ENCODE data around the gene MEIS3.
"Not testable (repeated sequence)": the region's sequence is repeated elsewhere in the genome, so short reads cannot be mapped to it uniquely, and the experiment has no call there.

MEIS3 gene

DNA sequence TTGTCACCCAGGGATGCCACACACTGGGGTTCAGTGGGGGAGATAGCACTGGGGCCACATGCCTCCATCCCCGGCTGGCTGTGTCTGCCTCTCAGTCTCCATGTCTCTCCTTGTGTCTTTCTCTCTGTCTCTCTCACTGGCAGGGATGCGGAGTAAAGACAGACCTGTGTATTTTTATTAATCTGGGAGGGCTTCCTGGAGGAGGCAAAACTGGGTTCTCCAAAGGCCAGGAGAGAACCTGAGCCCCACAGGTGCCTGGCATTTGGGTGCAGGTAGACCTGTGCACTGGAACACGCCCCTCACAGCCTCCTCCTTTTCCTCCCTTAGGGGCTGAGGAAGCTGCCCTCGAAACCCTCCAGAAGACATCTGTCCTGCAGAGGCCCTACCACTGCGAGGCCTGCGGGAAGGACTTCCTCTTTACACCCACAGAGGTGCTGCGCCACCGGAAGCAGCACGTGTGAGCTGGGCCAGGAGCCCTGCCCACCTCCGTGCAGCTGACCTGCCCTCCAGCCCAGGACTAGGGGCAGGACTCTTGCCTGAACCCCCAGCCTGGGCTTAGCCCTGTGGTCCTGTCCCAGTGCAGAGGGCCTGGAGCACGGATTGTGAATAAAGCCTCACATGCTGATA is 37.6 kb downstream of the MEIS3 start:
- DNase-seq: no peak

DNA sequence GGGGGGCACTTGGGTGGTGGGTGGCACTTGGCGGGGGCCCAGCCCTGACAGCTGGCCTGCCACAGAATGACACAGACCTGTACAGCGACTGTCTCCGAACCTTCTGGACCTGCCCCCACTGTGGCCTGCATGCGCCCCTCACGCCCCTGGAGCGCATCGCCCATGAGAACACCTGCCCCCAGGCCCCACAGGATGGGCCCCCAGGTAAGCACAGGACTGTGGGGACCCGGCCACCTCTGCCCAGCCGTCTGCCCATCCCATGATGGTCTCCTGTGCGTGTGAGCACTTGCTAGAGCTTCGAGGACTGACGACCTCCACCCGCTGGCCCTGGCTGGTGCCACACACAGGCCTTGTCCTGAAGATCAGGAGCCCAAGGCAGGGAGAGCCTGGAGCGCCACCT is 38.2 kb downstream of the MEIS3 start:
- no peak for DNase-seq

DNA sequence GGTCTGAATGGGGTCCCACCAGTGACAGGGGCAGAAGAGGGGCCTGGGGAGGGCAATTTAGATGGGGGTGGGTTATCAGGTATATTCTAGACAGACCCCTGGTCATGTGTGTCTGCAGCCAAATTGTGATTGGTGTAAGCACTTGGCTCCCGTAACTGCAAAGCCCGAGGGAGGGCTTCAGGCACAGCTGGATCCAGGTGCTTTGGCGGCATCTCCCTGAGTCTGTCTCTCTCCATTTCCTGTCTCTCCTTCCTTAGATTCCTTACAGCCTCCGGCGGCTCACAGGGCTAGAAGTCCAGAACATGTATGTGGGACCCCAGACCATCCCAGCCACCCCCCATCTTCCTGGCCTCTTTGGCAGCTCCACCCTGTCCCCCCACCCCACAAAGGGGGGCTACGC is 38.8 kb downstream of the MEIS3 start:
- no peak for DNase-seq

DNA sequence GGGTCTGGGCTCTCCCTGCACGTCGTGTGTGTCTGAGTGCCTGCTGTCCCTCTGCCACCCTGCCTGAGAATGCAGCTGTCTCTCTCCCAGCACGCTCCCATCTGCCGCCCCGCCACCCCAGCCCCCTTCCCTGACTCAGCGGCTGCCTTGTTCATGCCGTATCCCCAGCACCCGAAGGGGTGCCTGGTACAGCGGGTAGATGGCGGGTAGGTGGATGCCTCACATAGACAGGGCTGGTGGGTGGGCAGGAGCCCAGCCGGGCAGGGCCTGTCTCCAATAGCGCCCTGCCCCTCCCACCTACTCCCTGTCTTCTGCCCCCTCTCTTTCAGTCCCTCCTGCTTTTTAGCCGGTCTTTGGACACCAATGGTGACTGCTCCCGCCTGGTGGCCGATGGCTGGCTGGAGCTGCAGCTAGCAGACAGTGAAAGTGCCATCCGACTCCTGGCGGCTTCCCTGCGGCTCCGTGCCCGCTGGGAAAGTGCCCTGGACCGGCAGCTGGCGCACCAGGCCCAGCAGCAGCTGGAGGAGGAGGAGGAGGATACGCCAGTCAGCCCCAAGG is 39.9 kb downstream of the MEIS3 start:
- DNase-seq: no peak

DNA sequence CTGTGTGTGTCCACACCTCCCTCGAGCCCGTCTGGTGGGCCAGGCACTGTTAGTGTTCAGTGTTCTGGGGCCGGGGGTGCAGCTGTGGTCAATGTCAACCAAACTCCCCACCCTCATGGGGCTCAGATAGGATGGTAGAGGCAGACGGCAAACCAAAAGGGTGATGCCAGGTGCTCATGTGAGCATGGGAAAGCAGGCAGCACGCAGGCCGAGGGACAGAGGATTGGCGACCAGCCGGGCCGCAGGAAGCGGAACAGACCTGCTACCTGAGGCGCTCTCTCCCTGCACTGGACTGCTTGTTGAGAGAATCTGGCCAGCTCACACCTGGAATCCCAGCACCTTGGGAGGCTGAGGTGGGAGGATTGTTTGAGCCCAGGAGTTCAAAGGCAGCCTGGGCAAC is 41.1 kb downstream of the MEIS3 start:
- no peak for DNase-seq

DNA sequence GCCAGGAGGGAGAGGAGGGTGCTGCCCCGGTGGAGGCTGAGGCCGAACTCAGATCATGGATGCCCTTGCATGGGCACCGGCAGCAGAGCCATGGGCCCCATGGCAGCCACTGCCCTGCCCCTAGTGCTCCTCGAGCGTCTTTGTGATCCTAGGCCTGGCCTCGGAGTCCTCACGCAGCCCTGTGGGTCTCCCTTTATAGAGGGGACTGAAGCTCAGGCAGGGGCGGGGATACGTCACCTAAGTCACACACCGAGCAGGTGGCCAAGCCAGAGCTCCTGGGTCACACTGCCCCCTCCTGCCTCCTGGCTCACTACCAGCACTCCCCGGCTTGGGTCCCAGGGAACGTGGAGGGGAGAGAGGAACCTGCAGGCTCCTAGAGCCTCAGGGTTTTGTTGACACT is 41.5 kb downstream of the MEIS3 start:
- no peak for DNase-seq

DNA sequence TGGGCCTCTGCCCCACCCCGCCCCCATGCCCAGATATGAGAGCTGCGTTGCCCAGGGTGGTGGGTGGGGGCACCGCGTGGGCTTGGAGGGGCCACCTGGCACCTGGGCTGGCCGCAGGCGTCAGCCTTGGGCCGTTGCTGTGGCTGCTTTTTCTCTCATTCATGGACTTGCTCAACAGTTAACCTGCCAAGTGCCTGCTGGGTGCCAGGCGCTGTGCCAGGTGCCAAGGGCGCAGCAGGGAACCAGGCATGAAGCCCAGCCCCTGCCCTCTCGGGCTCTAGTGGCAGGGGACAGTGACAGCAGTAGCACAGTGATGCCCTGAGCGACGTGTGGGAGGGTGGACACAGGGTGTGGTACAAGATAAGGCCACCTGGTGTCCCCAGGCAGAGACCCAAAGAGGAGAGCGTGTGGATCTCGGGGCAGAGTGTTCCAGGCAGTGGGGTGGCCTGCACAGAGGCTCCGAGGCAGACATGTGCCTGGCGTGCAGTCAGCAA is 42.1 kb downstream of the MEIS3 start:
- DNase-seq: no peak

DNA sequence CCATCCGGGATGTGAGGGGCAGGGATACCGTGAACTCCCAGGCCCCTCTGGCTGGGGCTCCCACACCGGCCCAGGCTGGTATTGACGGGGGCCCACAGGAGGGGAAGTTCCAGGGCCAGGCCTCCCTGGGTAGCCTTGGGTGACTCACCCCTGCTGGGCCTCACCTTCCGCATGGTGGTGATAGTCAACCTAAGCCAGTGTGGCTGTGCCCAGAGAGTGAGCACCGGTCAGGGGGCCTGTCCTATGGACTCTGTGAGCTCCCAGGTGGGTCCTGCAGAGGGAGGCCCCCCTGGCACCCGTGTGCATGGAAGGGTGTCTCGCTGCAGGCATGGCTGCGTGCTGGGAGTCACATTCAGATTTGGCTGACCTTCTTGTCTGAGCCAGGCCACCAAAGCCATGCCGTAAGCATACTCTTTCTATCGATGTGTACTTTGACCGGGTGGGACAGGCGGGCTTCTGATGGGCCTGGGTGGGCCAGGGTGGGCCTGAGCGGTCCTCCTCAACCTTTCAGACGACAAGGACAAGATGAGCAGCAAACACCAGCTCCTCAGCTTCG is 42.7 kb downstream of the MEIS3 start:
- DNase-seq: no peak

DNA sequence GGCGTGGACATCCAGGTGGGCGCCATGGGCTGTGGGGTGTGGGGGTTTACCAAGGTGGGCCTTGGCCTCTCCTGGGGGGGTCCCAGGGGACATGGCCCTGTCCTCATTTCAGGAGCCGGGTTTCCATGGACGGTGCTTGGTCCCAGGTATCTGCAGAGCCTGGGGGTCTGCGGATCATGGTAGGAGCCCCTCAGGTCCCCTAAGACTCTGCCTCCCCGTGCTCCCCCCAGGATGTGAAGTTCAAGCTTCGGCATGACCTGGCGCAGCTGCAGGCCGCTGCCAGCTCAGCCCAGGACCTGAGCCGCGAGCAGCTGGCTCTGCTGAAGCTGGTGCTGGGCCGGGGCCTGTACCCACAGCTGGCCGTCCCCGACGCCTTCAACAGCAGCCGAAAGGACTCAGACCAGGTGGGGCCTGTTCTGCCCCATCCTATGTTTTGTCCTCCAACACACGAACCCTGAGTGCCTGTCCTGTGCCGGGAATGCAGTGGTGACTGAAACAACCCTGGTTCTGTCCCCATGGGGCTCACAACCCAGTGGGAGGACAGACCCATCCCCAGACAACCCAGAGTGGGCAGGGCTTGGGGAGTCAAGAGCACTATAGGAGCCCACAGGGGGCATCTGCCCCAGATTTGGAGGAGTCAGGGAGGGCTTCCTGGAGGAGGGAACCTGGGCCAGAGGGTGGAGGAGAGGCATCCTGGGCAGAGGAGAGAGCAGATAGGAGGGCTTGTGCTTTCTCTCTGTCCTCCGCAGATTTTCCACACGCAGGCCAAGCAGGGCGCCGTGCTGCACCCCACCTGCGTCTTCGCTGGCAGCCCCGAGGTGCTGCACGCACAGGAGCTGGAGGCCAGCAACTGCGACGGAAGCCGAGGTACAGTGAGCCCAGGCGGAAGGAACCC is 43.4 kb downstream of the MEIS3 start:
- no peak for DNase-seq

DNA sequence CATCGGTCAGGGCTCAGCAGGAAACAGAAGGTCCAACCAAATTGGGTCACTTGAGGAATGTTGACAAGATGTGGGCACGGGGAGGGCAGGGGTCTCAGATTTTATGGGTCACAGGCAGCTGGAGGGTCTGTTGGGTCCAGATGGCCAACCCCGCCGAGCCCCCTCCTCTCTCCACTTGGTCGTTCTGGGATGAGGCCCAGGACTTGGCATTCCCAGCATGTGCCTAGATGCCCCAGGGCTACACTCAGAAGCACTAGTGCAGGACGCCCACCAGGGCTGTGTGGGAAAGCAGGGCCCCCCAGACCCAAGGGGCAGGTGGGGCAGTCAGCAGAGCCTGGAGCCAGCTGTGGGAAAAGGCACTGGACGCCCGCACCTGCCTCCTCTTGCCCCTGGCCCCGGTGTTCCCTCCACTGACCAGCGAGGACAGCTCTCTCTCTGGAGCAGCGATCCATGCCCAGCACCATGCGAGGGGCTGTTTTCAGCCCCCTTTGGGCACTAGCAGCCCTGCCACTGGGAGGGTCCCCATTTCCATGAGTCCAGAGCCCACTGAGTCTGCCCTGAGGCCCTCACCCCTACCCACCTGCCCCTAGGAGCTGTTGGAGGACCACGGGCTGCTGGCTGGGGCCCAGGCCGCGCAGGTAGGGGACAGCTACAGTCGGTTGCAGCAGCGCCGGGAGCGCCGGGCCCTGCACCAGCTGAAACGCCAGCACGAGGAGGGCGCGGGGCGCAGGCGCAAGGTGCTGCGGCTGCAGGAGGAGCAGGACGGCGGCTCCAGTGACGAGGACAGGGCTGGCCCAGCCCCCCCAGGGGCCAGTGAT is 44.2 kb downstream of the MEIS3 start:
- DNase-seq: no peak

DNA sequence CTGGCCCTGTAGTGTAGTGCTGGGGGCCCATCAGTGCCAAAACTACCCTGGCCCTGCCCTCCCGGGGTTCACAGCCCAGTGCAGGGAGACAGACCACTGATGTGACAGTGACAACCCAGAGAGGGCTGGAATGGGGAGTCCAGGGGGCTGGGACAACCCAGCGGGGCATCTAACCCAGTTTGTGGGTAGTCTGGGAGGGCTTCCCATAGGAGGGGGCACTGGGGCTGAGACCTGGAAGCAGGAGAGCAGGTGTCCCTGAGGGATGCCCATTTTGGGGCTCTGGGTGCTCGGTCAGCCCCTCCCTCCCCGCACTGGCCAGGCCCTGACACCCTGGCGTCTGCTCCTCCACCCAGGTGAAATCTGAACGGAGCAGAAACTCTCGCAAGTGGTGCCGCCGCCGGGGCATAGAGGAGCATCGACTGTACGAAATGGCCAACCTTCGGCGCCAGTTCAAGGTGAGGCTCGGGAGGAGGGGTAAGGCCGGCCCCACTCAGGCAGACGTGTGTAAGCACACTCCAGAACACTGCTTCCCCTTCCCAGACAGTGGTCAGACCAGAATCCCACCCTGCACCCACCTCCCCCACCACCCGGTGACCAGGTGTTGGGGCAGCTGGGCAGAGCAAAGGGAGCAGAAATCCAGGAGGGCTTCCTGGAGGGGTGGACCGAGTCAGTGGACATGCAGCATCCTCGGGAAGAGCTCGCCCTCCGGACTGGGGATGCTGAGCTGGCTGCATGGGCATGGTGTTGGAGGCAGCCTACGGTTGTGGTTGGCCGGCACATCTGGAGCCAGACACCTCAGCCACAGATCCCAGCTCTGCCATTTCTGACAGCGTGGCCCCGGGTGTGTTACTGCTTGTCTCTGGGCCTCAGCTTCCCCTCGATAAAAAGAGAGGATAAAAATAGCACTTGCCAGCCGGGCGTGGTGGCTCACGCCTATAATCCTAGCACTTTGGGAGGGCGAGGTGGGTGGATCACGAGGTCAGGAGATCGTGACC is 45.8 kb downstream of the MEIS3 start:
- no peak for DNase-seq

DNA sequence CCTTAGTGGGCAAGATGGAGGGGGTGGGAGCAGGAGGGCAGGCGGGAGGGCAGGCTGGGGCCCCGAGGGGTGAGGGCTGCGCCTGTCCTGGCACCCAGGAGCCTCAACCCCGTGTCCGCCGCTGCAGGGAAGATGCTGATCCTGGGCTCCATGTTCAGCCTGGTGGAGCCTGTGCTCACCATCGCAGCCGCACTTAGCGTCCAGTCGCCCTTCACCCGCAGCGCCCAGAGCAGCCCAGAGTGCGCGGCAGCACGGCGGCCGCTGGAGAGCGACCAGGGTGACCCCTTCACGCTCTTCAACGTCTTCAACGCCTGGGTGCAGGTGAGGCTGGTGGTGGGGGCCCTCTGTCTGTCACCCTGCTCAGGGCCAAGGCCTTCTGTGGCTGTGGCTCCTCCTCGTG is 46.7 kb downstream of the MEIS3 start:
- DNase-seq: no peak

DNA sequence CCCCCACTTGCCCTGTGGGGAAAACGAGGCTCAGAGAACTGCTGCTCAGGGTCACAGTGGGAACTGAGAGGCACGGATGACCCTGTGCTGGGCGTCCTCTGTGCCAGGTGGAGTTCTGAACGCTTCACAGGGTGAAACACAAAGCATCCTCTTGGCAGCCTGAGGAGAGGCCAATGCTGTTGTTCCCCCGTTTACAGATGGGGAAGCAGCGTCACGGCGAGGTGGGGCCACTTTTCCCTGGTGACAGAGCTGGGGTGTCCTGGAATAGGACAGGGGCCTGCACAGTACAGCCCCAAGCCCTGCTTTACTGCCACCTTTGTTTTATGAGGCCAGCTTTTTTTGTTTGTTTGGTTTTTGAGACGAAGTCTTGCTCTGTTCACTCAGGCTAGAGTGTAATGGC is 48.1 kb downstream of the MEIS3 start:
- DNase-seq: no peak

DNA sequence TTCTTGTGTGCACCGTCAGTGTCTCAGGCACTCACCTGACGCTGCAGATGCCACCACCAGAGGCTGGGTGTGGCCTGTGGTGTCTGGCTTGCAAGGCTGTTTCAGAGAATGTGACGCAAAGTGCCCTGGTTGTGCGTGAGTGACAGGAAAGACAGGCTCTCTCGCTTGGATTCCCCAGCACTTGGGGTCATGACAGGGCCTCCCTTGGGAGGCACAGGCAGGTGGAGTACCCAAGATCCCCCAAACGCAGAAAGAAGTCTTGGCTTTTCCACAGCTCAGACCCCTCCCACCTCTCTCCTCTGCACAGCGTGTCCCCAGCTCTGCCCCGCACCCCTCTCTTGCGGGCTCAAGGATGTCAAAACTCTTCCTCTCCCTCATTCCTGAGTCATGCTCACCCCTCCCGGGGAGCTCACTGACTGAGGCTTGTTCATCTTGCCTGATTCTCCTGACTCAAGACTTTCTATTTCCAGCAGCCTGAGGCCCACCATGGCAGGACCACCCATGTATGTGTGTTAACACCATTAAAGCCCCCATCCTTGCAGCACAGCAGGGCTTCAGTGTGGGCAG is 49.2 kb downstream of the MEIS3 start:
- DNase-seq: no peak

DNA sequence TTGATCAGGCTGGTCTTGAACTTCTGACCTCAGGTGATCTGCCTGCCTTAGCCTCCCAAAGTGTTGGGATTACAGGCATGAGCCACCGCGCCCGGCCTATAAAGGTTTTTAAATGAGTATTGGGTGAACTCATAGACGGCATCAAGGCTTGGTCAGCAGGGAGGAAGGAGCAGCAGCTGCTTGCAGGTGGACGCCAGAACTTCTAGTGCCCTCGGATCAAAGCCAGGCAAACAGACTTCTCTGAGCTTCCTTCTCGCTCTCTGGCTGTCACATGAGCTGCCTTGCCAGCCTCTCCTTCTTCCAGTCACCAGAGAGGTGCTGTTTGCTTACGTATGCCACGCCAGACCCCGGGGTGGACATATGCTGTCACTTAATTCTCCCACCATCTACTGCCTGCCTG is 53.9 kb downstream of the MEIS3 start:
- DNase-seq: not testable (repeated sequence)

DNA sequence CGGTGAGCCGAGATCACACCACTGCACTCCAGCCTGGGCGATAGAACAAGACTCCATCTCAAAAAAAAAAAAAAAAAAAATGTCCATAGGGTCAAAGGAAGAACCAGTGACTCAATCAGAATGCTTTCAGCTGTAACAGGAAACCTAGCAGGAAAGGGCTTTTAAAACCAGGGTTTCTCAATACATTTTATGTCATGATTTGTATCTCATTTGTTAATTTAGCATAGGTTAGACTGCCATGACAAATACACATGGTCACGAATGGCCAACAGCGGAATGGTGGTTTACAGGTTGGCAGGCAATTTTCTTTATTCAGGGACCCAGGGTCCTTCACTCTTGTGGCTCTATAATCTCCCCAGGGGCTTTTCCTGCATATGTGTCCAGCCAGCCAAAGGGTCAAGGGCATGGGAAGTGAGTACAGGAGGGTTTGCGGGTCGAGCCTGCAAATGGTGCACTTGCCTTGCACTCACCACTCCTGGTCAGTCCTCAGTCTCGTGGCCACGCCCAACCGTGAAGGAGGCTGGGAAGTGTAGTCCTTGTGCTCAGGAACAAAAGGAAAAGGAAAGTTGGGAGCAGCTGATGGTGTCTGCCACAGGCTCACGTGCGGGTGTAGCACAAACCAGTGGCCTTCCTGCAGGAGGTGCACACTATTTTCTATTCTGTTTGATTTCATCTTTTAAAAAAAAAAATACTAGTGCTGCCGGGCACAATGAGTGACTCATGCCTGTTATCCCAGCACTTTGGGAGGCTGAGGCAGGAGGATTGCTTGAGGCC is 55.4 kb downstream of the MEIS3 start:
- DNase-seq: no peak

DNA sequence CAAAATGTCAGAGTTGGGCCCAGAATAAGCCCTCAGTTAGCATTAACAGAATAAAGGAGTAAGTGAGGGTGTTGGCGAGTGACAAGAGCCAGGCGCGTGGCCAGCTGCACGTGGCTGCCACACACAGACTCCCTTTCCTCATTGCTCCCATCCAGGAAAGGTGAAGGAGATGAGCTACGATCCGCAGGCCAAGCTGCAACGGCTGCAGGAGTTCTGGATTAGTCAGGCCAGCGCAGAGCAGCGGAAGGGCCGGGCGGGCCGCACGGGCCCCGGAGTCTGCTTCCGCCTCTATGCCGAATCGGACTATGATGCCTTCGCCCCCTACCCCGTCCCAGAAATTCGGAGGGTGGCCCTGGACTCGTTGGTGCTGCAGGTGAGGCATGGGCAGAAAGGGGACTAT is 57.0 kb downstream of the MEIS3 start:
- DNase-seq: no peak

DNA sequence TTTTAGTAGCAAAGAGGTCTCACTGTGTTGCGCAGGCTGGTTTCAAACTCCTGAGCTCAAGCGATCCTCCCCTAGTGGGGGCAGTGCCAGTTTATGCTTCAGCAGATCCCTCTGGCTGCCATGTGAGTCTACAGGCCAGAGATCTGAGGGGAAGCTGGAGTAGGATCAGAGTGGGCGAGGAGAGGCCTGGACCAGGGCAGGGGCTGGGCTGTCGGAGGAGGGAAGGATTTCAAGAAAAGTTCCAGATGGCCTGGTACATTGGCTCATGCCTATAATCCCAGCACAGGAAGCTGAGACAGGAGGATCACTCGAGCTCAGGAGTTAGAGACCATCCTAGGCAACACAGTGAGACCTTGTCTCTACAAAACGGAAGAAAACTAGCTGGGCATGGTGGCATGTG is 60.4 kb downstream of the MEIS3 start:
- DNase-seq: no peak

DNA sequence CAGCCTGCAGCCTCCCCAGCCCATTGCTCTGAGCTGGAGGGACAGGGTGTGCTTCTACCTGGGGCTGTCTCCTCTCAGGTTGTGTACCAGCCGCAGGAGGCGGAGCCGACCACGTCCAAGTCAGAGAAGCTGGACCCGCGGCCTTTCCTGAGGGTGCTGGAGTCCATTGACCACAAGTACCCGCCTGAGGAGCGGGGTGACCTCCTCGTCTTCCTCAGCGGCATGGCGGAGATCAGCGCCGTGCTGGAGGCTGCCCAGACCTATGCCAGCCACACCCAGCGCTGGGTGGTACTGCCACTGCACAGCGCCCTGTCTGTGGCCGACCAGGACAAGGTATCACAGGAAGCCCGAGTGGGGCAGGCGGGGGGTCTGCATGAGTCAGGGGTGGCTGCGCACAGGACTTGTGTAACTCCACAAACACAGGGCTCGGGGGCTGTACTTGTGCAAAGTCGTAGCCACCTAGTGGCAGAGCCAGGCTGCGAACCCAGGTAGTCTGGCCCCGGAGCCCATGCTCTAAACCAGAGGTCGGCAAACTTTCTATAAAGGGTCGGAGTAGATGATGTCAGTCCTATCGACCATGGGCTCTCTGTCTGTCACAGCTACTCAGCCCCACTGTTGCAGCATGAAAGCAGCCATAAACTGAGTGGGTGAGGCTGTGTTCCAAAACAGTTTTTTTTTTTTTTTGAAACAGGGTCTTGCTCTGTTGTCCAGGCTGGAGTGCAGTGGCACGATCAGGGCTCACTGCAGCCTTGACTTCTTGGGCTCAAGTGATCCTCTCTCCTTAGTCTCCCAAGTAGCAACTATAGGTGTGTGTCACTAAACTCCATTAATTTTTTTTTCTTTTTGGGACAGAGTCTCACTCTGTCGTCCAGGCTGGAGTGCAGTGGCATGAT is 61.3 kb downstream of the MEIS3 start:
- no peak for DNase-seq
